HCT116 (cell line): ENCODE data around the gene TFCP2L1. TPM values are rescaled to one million over a fixed set of nuclear protein-coding genes. Genes with fewer than 3 reads are reported as not detected.

ENCODE experiments used
- ATAC-seq: fragments of 200-7000 bp; cut with Tn5 transposase; 2 replicates; pipeline ENCODE4 v1.9.1; 2020; ENCODE audit warnings: mild to moderate bottlenecking, moderate library complexity
- BruUV-seq: library from RNA; stranded (reverse); fragments of 400-500 nt; replicated peaks from 2 replicates; lab custom pipeline; 2021; lab: Mats Ljungman, UMichigan
- CTCF ChIA-PET: fragments of 300-600 bp; sonication (Branson Sonifier 250); formaldehyde crosslinking; loops from one replicate; lab custom pipeline; 2021; ENCODE audit warnings: antibody characterized with exemption; lab: Charles Lee
- POLR2A ChIA-PET: fragments of 300-600, 350-600 bp; sonication (Branson Sonifier 250); formaldehyde crosslinking; loops from one replicate; lab custom pipeline; 2021; ENCODE audit warnings: antibody characterized with exemption; lab: Charles Lee
- RAD21 ChIA-PET, 2 experiments: fragments of 300-600 bp; sonication (Branson Sonifier 250); formaldehyde crosslinking; loops; one replicate each; lab custom pipeline; 2023; ENCODE audit warnings: low total read pairs in 2 of 2; ENCODE audit not compliant: uncharacterized antibody in 2 of 2, unreplicated experiment in 2 of 2, low non-redundant PET in 1 of 2; lab: Charles Lee
- DNase-seq: peaks from one replicate; pipeline ENCODE4 v3.0.0-alpha.2; 2010; ENCODE audit warnings: low read depth, low spot score
- H2AFZ ChIP-seq: fragments of 200-600 bp; shearing (Covaris generic), sonication (generic); 2 replicates; pipeline ENCODE4 v1.6.1; 2017; ENCODE audit warnings: low read depth, mixed run types, mixed read lengths, antibody characterized with exemption, low read length; ENCODE audit not compliant: poor library complexity, severe bottlenecking
- H3K27ac ChIP-seq: 2 replicates; pipeline ENCODE4 v1.5.1; 2012; ENCODE audit warnings: low read depth, low read length
- H3K27me3 ChIP-seq: fragments of 200-600 bp; sonication (generic); 2 replicates; pipeline ENCODE4 v1.6.1; 2016; ENCODE audit warnings: mixed run types, low read length, mixed read lengths; ENCODE audit not compliant: insufficient read depth
- H3K36me3 ChIP-seq, 2 experiments: fragments of 200-500 bp in 1 of 2; fragments of 200-600 bp in 1 of 2; sonication (Bioruptor generic) in 1 of 2; sonication (generic) in 1 of 2; 2 replicates each; pipeline versions ENCODE4 v1.5.1 to v1.6.1; 2014 to 2016; ENCODE audit warnings: low read length in 2 of 2, inconsistent platforms in 1 of 2, mixed read lengths in 1 of 2, mixed run types in 1 of 2; ENCODE audit not compliant: insufficient read depth in 2 of 2, control insufficient read depth in 1 of 2
- H3K4me1 ChIP-seq, 2 experiments: fragments of 200-600 bp in 1 of 2; sonication (generic) in 1 of 2; 2 replicates each; pipeline versions ENCODE4 v1.5.1 to v1.6.1; 2012 to 2017; ENCODE audit warnings: low read length in 2 of 2, inconsistent platforms in 1 of 2, mild to moderate bottlenecking in 1 of 2, mixed read lengths in 1 of 2, mixed run types in 1 of 2, moderate library complexity in 1 of 2; ENCODE audit not compliant: insufficient read depth in 2 of 2, control insufficient read depth in 1 of 2
- H3K4me2 ChIP-seq: fragments of 200-600 bp; sonication (generic); 2 replicates; pipeline ENCODE4 v1.6.1; 2017; ENCODE audit warnings: mixed run types, low read length, mixed read lengths
- H3K4me3 ChIP-seq, 2 experiments: fragments of 200-600 bp in 1 of 2; sonication (generic) in 1 of 2; replicated peaks in 1 of 2; 2 replicates each; pipeline ENCODE4 v1.5.1; 2011 to 2016; ENCODE audit warnings: low read length in 2 of 2, control low read depth in 1 of 2, low read depth in 1 of 2, mild to moderate bottlenecking in 1 of 2, mixed read lengths in 1 of 2, mixed run types in 1 of 2
- H3K79me2 ChIP-seq: fragments of 200-600 bp; sonication (generic); 2 replicates; pipeline ENCODE4 v1.6.1; 2017; ENCODE audit warnings: mild to moderate bottlenecking, mixed run types, low read length, moderate library complexity, mixed read lengths; ENCODE audit not compliant: insufficient read depth
- H3K9ac ChIP-seq: fragments of 200-600 bp; sonication (generic); 2 replicates; pipeline ENCODE4 v1.6.1; 2016; ENCODE audit warnings: low read length, mixed read lengths
- H3K9me2 ChIP-seq: fragments of 200-600 bp; sonication (generic), shearing (Covaris generic); 2 replicates; pipeline ENCODE4 v1.6.1; 2017; ENCODE audit warnings: mixed run types, mild to moderate bottlenecking, moderate library complexity; ENCODE audit not compliant: insufficient read depth
- H3K9me3 ChIP-seq, 2 experiments: fragments of 200-500 bp in 1 of 2; fragments of 200-600 bp in 1 of 2; sonication (Bioruptor generic) in 1 of 2; sonication (generic) in 1 of 2; 2 replicates each; pipeline ENCODE4 v1.6.1; 2014 to 2017; ENCODE audit warnings: low read length in 2 of 2, mixed read lengths in 2 of 2, inconsistent platforms in 1 of 2, low read depth in 1 of 2, mild to moderate bottlenecking in 1 of 2, mixed run types in 1 of 2, moderate library complexity in 1 of 2; ENCODE audit not compliant: control insufficient read depth in 1 of 2, insufficient read depth in 1 of 2
- H4K20me1 ChIP-seq: fragments of 200-600 bp; sonication (generic), shearing (Covaris generic); 2 replicates; pipeline ENCODE4 v1.6.1; 2017; ENCODE audit warnings: mixed run types, mild to moderate bottlenecking, moderate library complexity; ENCODE audit not compliant: insufficient read depth
- CEBPB ChIP-seq: IDR thresholded peaks from 2 replicates; pipeline ENCODE4 v1.6.1; 2012; ENCODE audit warnings: low read depth
- JUND ChIP-seq: IDR thresholded peaks from 2 replicates; pipeline ENCODE4 v1.6.1; 2012
- POLR2AphosphoS5 ChIP-seq: IDR thresholded peaks from 2 replicates; pipeline ENCODE4 v1.6.1; 2011; ENCODE audit warnings: mild to moderate bottlenecking, low read depth, low read length, moderate library complexity
- RAD21 ChIP-seq: IDR thresholded peaks from 2 replicates; pipeline ENCODE4 v1.6.1; 2012; ENCODE audit warnings: low read depth, mild to moderate bottlenecking
- SIN3A ChIP-seq: IDR thresholded peaks from 2 replicates; pipeline ENCODE4 v1.6.1; 2012; ENCODE audit warnings: low read depth
- SRF ChIP-seq: IDR thresholded peaks from 2 replicates; pipeline ENCODE4 v1.6.1; 2012; ENCODE audit warnings: low read depth
- intact Hi-C: fragments of 100-400 bp; cut with micrococcal nuclease; formaldehyde crosslinking; loops from 2 replicates; pipeline ENCODE4 v1.10.0; 2022
- total RNA-seq: library from RNA; stranded (reverse); gene quantifications from one replicate; pipeline ENCODE4 v1.2.1, GENCODE V29; 2021; ENCODE audit not compliant: unreplicated experiment
- TF ChIP-seq, protein P1 (sequence below), 3 experiments: fragments of 200-600 bp in 1 of 3; sonication (generic) in 1 of 3; IDR thresholded peaks in 2 of 3; conservative IDR thresholded peaks in 1 of 3; 2 replicates each; pipeline ENCODE4 v1.5.1; 2012 to 2017; ENCODE audit warnings: low read depth in 2 of 3, low read length in 2 of 3, antibody characterized with exemption in 1 of 3, borderline replicate concordance in 1 of 3, control low read depth in 1 of 3, mild to moderate bottlenecking in 1 of 3, mixed read lengths in 1 of 3, mixed run types in 1 of 3, moderate library complexity in 1 of 3; ENCODE audit not compliant: insufficient read depth in 1 of 3
- TF ChIP-seq, protein P2 (sequence below): IDR thresholded peaks from 2 replicates; pipeline ENCODE4 v1.6.1; 2012; ENCODE audit warnings: low read depth

TFCP2L1 gene
- total RNA-seq, 1 experiment from 2014 or later: 8.4 TPM

DNA sequence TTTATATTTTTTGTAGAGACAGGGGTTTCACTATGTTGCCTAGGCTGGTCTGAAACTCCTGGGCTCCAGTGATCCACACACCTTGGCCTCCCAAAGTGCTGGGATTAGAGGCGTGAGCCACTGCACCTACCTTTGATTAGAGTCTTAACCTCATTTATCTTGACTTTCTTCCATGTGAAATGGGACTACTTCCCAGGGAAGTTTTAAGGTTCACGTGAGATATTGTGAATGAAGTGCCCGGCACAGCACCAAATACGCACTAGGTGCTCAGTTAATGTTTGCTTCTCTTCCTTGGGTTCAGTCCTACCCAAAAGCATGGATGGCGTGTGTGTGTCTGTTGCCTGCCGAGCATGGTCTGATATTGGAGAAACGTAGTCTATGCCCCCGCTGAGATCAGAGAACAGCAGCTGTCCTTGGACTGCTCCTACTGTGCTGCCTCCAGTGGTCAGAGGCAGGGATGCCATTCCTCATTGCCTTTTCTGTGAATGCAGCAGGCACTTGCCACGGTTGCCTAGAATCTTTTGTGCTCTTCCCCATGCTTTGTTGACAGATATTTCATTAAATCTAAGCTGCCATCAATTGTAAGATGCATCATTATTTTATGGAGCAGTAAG is 12.3 kb upstream of the TFCP2L1 start (continued):
- TF ChIP-seq POLR2AphosphoS5 (no peak), JUND (no peak), SIN3A (no peak), CEBPB (no peak)
- TF ChIP-seq, all 23 proteins: peak for 5

DNA sequence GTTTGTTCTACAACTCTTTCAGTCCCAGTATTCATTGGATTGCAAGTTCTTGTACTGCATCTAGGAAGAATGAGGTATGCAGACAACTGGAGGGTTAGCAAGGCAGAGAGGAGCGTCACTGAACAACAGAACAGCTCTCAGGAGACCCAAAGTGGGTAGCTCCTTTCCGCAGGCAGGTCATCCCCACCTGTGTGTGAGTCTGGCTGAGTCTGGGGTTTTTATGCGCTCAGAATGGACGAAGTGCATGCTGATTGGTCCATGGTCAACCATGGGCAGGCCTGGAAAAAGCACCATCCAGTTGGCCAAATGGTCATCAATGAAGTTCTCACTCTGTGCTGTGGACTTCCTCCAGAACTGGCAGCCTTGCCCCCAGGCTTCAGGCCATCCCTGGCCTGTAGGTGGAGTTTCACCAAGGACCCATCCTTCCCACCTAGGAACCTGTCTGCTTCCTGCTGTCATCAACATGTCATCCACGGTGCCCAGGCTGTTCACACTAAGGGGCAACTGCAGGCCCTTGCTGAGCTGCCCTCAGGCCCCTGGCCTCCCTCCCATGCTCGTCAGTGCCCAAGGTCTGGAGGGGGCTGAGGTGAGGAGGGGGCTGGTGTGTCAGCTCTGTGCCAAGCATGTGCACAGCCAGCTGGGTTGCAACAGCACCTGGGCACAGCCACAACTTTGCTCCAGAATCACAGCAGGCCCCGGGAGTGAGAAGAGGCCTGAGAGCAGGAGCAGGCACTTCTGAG is 11.1 kb upstream of the TFCP2L1 start:
- no peak overlapping the region for H2AFZ ChIP-seq
- no peaks in the 10 kb centered on the region for H3K36me3 ChIP-seq
- CTCF ChIA-PET: interaction anchor here (0.6 kb wide), 1 partner anchor 102 kb away, joined by 3 read pairs; no protein-coding TSS in a partner anchor
- H3K27ac ChIP-seq: no peak overlapping the region
- POLR2A ChIA-PET: no interaction called here
- no TSS peak for BruUV-seq
- intact Hi-C loops: no loop called here
- H3K9me3 ChIP-seq: no peaks in the 10 kb centered on the region
- H3K79me2 ChIP-seq: no peaks in the 10 kb centered on the region
- ATAC-seq (no peak), DNase-seq (no peak)
- peaks cover 4 to 11% of the 10 kb centered on the region in 2 experiments; a peak in 2 of 4 replicates for H3K4me1 ChIP-seq
- H3K9ac ChIP-seq: no peak overlapping the region
- TF ChIP-seq, protein P1, sequence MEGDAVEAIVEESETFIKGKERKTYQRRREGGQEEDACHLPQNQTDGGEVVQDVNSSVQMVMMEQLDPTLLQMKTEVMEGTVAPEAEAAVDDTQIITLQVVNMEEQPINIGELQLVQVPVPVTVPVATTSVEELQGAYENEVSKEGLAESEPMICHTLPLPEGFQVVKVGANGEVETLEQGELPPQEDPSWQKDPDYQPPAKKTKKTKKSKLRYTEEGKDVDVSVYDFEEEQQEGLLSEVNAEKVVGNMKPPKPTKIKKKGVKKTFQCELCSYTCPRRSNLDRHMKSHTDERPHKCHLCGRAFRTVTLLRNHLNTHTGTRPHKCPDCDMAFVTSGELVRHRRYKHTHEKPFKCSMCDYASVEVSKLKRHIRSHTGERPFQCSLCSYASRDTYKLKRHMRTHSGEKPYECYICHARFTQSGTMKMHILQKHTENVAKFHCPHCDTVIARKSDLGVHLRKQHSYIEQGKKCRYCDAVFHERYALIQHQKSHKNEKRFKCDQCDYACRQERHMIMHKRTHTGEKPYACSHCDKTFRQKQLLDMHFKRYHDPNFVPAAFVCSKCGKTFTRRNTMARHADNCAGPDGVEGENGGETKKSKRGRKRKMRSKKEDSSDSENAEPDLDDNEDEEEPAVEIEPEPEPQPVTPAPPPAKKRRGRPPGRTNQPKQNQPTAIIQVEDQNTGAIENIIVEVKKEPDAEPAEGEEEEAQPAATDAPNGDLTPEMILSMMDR (IDR thresholded peaks at IDR 0.05 in 2 of 3, conservative IDR thresholded peaks at IDR 0.05 in 1 of 3; ENCODE audit: borderline replicate concordance in 1 of 3, insufficient read depth in 1 of 3, low read depth in 2 of 3, low read length in 2 of 3): no peak
- TF ChIP-seq, protein P2, sequence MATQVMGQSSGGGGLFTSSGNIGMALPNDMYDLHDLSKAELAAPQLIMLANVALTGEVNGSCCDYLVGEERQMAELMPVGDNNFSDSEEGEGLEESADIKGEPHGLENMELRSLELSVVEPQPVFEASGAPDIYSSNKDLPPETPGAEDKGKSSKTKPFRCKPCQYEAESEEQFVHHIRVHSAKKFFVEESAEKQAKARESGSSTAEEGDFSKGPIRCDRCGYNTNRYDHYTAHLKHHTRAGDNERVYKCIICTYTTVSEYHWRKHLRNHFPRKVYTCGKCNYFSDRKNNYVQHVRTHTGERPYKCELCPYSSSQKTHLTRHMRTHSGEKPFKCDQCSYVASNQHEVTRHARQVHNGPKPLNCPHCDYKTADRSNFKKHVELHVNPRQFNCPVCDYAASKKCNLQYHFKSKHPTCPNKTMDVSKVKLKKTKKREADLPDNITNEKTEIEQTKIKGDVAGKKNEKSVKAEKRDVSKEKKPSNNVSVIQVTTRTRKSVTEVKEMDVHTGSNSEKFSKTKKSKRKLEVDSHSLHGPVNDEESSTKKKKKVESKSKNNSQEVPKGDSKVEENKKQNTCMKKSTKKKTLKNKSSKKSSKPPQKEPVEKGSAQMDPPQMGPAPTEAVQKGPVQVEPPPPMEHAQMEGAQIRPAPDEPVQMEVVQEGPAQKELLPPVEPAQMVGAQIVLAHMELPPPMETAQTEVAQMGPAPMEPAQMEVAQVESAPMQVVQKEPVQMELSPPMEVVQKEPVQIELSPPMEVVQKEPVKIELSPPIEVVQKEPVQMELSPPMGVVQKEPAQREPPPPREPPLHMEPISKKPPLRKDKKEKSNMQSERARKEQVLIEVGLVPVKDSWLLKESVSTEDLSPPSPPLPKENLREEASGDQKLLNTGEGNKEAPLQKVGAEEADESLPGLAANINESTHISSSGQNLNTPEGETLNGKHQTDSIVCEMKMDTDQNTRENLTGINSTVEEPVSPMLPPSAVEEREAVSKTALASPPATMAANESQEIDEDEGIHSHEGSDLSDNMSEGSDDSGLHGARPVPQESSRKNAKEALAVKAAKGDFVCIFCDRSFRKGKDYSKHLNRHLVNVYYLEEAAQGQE: no peak
- TF ChIP-seq RAD21 (no peak), SRF (no peak)
- no peaks in the 10 kb centered on the region for H3K27me3 ChIP-seq
- H3K4me2 ChIP-seq: no peak overlapping the region
- H3K9me2 ChIP-seq: no peaks in the 10 kb centered on the region
- no peaks in the 10 kb centered on the region for H4K20me1 ChIP-seq
- no peak overlapping the region for H3K4me3 ChIP-seq
- RAD21 ChIA-PET: no interaction called here
